MM.1S (cell line): ENCODE results near the gene NUP85.

ENCODE experiments used
- DNase-seq: peaks from one replicate; pipeline ENCODE4 v3.0.0-alpha.2; 2015
- H2AFZ ChIP-seq: fragments of 300-600 bp; sonication (generic); 2 replicates; pipeline ENCODE4 v1.6.0; 2016; ENCODE audit warnings: antibody characterized with exemption, low read length
- H3F3A ChIP-seq: fragments of 300-600 bp; sonication (generic); 2 replicates; pipeline ENCODE4 v1.6.1; 2016; ENCODE audit warnings: mild to moderate bottlenecking, antibody characterized with exemption, low read length, moderate library complexity, mixed read lengths; ENCODE audit not compliant: insufficient read depth
- H3K27ac ChIP-seq: fragments of 300-600 bp; sonication (generic); 2 replicates; pipeline ENCODE4 v1.5.1; 2016; ENCODE audit warnings: mild to moderate bottlenecking, low read length
- H3K27me3 ChIP-seq: fragments of 300-600 bp; sonication (generic); replicated peaks from 2 replicates; pipeline ENCODE4 v1.6.0; 2016; ENCODE audit warnings: low read length; ENCODE audit not compliant: insufficient read depth
- H3K36me3 ChIP-seq: fragments of 300-600 bp; sonication (generic); replicated peaks from 2 replicates; pipeline ENCODE4 v1.6.1; 2016; ENCODE audit warnings: mild to moderate bottlenecking, low read length, mixed read lengths; ENCODE audit not compliant: insufficient read depth
- H3K4me1 ChIP-seq: fragments of 300-600 bp; sonication (generic); 2 replicates; pipeline ENCODE4 v1.6.1; 2016; ENCODE audit warnings: low read length, mixed read lengths
- H3K4me2 ChIP-seq: fragments of 300-600 bp; sonication (generic); 2 replicates; pipeline ENCODE4 v1.6.0; 2016; ENCODE audit warnings: low read depth, low read length
- H3K4me3 ChIP-seq: fragments of 300-600 bp; sonication (generic); 2 replicates; pipeline ENCODE4 v1.5.1; 2016; ENCODE audit warnings: low read length, mixed read lengths
- H3K79me2 ChIP-seq: fragments of 300-600 bp; sonication (generic); 2 replicates; pipeline ENCODE4 v1.6.1; 2016; ENCODE audit warnings: mixed run types, low read length, mixed read lengths
- H3K9ac ChIP-seq: fragments of 300-600 bp; sonication (generic); 2 replicates; pipeline ENCODE4 v1.6.1; 2016; ENCODE audit warnings: low read length, mixed read lengths
- H3K9me2 ChIP-seq: fragments of 300-600 bp; sonication (generic); replicated peaks from 2 replicates; pipeline ENCODE4 v1.6.1; 2016; ENCODE audit warnings: mild to moderate bottlenecking, low read length, mixed read lengths; ENCODE audit not compliant: insufficient read depth
- H3K9me3 ChIP-seq: fragments of 300-600 bp; sonication (generic); replicated peaks from 2 replicates; pipeline ENCODE4 v1.6.1; 2016; ENCODE audit warnings: mild to moderate bottlenecking, low read length, mixed read lengths; ENCODE audit not compliant: insufficient read depth
- H4K20me1 ChIP-seq: fragments of 300-600 bp; sonication (generic); 2 replicates; pipeline ENCODE4 v1.6.1; 2016; ENCODE audit warnings: mild to moderate bottlenecking, low read length, moderate library complexity, mixed read lengths; ENCODE audit not compliant: insufficient read depth
- CTCF ChIP-seq: fragments of 300-600 bp; sonication (generic); IDR thresholded peaks from 2 replicates; pipeline ENCODE4 v1.5.1; 2016; ENCODE audit warnings: antibody characterized with exemption, low read length, mixed read lengths
- EZH2 ChIP-seq: fragments of 300-600 bp; sonication (generic); optimal IDR thresholded peaks from 2 replicates; pipeline ENCODE3; 2017; ENCODE audit warnings: low read depth, mild to moderate bottlenecking, antibody characterized with exemption, low read length, mixed read lengths
- EZH2phosphoT487 ChIP-seq: fragments of 300-600 bp; sonication (generic); IDR thresholded peaks from 2 replicates; pipeline ENCODE4 v1.6.1; 2018; ENCODE audit warnings: antibody characterized with exemption, low read length

Gene NUP85

DNA sequence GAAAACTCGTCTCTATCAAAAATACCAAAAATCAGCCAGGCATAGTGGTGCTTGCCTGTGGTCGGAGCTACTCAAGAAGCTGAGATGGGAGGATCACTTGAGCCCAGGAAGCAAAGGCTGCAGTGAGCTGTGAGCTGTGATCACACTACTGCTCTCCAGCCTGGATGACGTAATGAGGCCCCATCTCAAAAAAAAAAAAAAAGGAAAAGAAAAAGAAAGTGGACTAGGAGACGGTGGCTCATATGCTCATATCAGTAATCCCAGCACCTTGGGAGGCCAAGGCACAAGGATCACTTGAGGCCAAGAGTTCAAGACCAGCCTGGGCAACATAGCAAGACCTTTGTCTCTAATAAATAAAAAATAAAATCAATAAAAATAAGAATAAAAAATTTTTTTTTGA, 13.9 kb upstream of the NUP85 start:
- H4K20me1 ChIP-seq: no peaks in the 10 kb centered on the region

GRCh38 chr17:75194879-75195278, 10.6 kb upstream of the NUP85 start:
- Histone ChIP-seq H4K20me1 (no peaks in the 10 kb centered on the region), H3K9me3 (no peaks in the 10 kb centered on the region), H3K79me2 (no peaks in the 10 kb centered on the region), H3K27ac (no peak overlapping the region), H3K9ac (no peak overlapping the region), H3K4me1 (no peaks in the 10 kb centered on the region), H3F3A (no peaks in the 10 kb centered on the region), H3K4me3 (no peak overlapping the region), H2AFZ (no peak overlapping the region), H3K36me3 (no peaks in the 10 kb centered on the region), H3K4me2 (no peak overlapping the region), H3K27me3 (no peaks in the 10 kb centered on the region), H3K9me2 (no peaks in the 10 kb centered on the region)
- no peak for DNase-seq
- no peak for TF ChIP-seq CTCF
- no peak for TF ChIP-seq EZH2phosphoT487
- no peak for TF ChIP-seq EZH2

More for the DNA sequence above, 13.9 kb upstream of the NUP85 start:
- no peaks in the 10 kb centered on the region for H3K9me3 ChIP-seq
- H3K4me3 ChIP-seq: no peak overlapping the region
- peaks cover 4% of the 10 kb centered on the region; the same call in 1 of the 2 replicates for H3F3A ChIP-seq
- TF ChIP-seq EZH2phosphoT487 (no peak), EZH2 (no peak), CTCF (no peak)
- 0 out of 2 replicates have a peak, but pooled peaks cover 3% of the 10 kb centered on the region for H3K4me1 ChIP-seq
- no peaks in the 10 kb centered on the region for H3K79me2 ChIP-seq
- H3K36me3 ChIP-seq: no peaks in the 10 kb centered on the region
- H3K27ac ChIP-seq: no peak overlapping the region
- no peak overlapping the region for H2AFZ ChIP-seq
- DNase-seq: no peak
- H3K27me3 ChIP-seq: no peaks in the 10 kb centered on the region
- H3K9me2 ChIP-seq: no peaks in the 10 kb centered on the region
- no peak overlapping the region for H3K4me2 ChIP-seq
- no peak overlapping the region for H3K9ac ChIP-seq

GRCh38 chr17:75199886-75200618, 5.4 kb upstream of the NUP85 start:
- no peak overlapping the region for H3K4me2 ChIP-seq
- no peak overlapping the region for H3K9ac ChIP-seq
- H3K27me3 ChIP-seq: no peaks in the 10 kb centered on the region
- no peaks in the 10 kb centered on the region for H3K36me3 ChIP-seq
- TF ChIP-seq EZH2: no peak
- no peak for TF ChIP-seq EZH2phosphoT487
- no peak for TF ChIP-seq CTCF
- DNase-seq: no peak
- no peak overlapping the region for H3K4me3 ChIP-seq
- no peaks in the 10 kb centered on the region for H3K9me2 ChIP-seq
- no peaks in the 10 kb centered on the region for H3K9me3 ChIP-seq
- H3F3A ChIP-seq: no peaks in the 10 kb centered on the region
- no peaks in the 10 kb centered on the region for H3K4me1 ChIP-seq
- H2AFZ ChIP-seq: no peak overlapping the region
- no peak overlapping the region for H3K27ac ChIP-seq
- no peaks in the 10 kb centered on the region for H4K20me1 ChIP-seq
- H3K79me2 ChIP-seq: no peaks in the 10 kb centered on the region
